T-helper 2 cell treated with Interferon-gamma antibody and Interleukin-4, amounts not matched to agents 5 μg/mL and 100 μg/mL, for 36 hours (primary cell): ENCODE data around the gene SURF2.
"Not testable (repeated sequence)": the region's sequence is repeated elsewhere in the genome, so short reads cannot be mapped to it uniquely, and the experiment has no call there.

Experiments
- DNase-seq: peaks from one replicate; pipeline ENCODE4 v3.0.0; 2021; ENCODE audit warnings: low spot score
- H3K27ac Mint-ChIP-seq: one replicate; pipeline ENCODE4 v1.8.0; 2021; ENCODE audit warnings: mild to moderate bottlenecking, mixed read lengths
- H3K27me3 Mint-ChIP-seq: one replicate; pipeline ENCODE4 v1.8.0; 2021; ENCODE audit warnings: low read depth, mixed read lengths
- H3K36me3 Mint-ChIP-seq: one replicate; pipeline ENCODE4 v1.8.0; 2021; ENCODE audit warnings: low read depth, mixed read lengths
- H3K4me1 Mint-ChIP-seq: one replicate; pipeline ENCODE4 v1.8.0; 2021; ENCODE audit warnings: low read depth, mixed read lengths
- H3K4me3 Mint-ChIP-seq: one replicate; pipeline ENCODE4 v1.8.0; 2022; ENCODE audit warnings: mild to moderate bottlenecking, moderate library complexity, mixed read lengths
- H3K9me3 Mint-ChIP-seq: one replicate; pipeline ENCODE4 v1.8.0; 2021; ENCODE audit warnings: mixed read lengths

The SURF2 gene

GRCh38 chr9:133383438-133383837 is 27.1 kb downstream of the SURF2 start:
- no peaks in the 10 kb centered on the region for H3K27me3 Mint-ChIP-seq
- H3K4me3 Mint-ChIP-seq, result no peak overlapping the region
- H3K4me1 Mint-ChIP-seq, result peaks cover 2% of the 10 kb centered on the region
- DNase-seq, result no peak
- H3K27ac Mint-ChIP-seq, result no peak overlapping the region
- H3K9me3 Mint-ChIP-seq, result no peaks in the 10 kb centered on the region
- no peaks in the 10 kb centered on the region for H3K36me3 Mint-ChIP-seq

DNA sequence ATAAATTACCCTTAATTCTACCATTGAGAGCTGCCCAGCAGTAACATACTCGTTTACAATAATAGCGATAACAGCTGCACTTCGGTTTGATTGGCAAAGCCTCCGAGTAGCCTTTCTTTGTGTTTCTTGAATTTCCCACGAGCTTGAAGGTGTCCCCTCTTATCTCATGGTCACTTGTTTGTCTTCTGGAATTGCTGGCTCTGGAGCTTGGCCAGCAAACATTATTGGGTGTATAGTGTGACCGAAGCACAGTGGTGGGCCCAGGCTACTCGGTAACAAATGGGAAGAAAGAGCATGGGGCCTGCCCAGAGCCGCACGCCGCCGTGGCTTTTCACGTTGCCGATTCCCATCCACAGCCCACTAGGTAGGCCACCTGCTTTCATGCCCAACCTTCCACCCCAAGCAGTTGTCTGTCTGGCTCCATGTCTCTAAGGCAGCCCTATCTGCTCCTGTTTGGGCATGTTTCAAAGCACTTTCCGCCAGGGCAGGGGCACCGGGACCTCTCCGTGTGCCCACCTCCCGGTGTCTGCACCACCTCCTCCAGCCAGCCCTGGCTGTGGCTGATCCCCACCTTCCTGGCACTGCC is 28.5 kb downstream of the SURF2 start:
- no peak overlapping the region for H3K4me3 Mint-ChIP-seq
- no peaks in the 10 kb centered on the region for H3K27me3 Mint-ChIP-seq
- DNase-seq, result no peak
- H3K27ac Mint-ChIP-seq, result no peak overlapping the region
- H3K4me1 Mint-ChIP-seq, result no peaks in the 10 kb centered on the region
- no peaks in the 10 kb centered on the region for H3K36me3 Mint-ChIP-seq
- no peaks in the 10 kb centered on the region for H3K9me3 Mint-ChIP-seq

DNA sequence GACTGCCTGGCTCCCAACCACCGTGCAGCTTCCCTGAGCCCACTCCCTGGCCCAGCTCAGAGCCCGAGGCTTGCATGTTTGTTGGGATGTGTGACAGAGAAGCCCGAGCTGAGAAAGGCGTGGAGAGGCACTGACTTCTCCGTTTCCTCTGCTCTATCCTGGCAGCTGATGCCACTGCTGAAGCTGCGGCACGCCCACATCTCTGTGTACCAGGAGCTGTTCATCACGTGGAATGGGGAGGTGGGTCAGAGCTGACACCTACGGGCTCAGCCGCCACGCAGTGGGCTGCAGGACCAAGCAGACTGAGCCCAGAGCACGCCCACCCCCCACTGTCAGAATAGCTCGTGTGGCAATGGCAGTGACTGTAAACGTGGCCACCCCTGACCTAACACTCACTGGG is 29.1 kb downstream of the SURF2 start:
- DNase-seq, result no peak
- Mint-ChIP-seq H3K4me3 (no peak overlapping the region), H3K4me1 (no peaks in the 10 kb centered on the region), H3K36me3 (no peaks in the 10 kb centered on the region), H3K27me3 (no peaks in the 10 kb centered on the region), H3K9me3 (no peaks in the 10 kb centered on the region), H3K27ac (no peak overlapping the region)

- Mint-ChIP-seq H3K4me3 (no peak overlapping the region), H3K9me3 (no peaks in the 10 kb centered on the region), H3K4me1 (no peaks in the 10 kb centered on the region), H3K27ac (no peak overlapping the region), H3K36me3 (no peaks in the 10 kb centered on the region), H3K27me3 (no peaks in the 10 kb centered on the region)
- DNase-seq, result no peak
Observed at GRCh38 chr9:133386338-133386737, 30.0 kb downstream of the SURF2 start.

DNA sequence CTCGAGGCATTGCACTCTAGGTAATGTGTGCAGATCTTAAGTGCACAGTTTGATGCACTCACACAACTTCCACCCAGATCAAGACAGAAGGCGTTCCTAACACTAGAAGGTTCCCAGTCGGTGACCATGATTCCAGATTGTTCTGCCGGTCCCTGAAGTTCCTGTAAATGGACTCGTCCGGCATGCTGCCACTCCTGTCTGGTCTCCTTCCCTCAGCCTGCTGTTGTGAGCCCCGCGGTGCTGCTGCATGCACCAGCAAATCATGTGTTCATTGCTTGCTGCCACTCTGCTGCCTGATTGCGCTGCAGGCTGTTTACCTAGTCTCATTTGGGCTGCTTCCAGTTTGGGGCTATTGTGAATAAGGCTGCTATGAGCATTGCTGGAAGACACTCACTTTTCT is 31.3 kb downstream of the SURF2 start:
- Mint-ChIP-seq H3K27me3 (no peaks in the 10 kb centered on the region), H3K27ac (no peak overlapping the region), H3K36me3 (no peaks in the 10 kb centered on the region), H3K4me3 (no peak overlapping the region), H3K4me1 (no peaks in the 10 kb centered on the region), H3K9me3 (no peaks in the 10 kb centered on the region)
- DNase-seq, result no peak

GRCh38 chr9:133389025-133389557 is 32.7 kb downstream of the SURF2 start:
- H3K36me3 Mint-ChIP-seq, result no peaks in the 10 kb centered on the region
- H3K4me3 Mint-ChIP-seq, result no peak overlapping the region
- H3K9me3 Mint-ChIP-seq, result no peaks in the 10 kb centered on the region
- no peaks in the 10 kb centered on the region for H3K4me1 Mint-ChIP-seq
- no peak overlapping the region for H3K27ac Mint-ChIP-seq
- no peaks in the 10 kb centered on the region for H3K27me3 Mint-ChIP-seq
- DNase-seq, result no peak

DNA sequence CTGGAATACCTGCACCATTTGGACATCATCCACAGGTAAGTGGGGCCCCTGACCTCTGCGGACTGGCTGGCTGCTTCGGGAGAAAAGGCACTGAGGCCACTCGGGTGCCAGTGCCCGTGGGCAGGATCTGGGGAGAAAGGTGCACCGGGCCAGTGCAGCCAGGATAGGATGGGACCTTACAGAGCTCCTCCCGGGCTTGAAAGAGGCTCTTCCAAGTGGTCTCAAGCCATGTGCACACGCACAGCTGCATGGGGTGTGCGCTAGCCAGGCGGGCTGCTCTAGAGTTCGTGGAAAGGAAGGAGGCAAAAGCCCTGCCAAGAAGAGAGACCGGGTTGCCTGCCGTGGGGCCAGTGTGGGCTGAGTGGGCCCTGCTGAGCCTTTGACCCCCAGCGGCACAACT is 33.2 kb downstream of the SURF2 start:
- H3K4me1 Mint-ChIP-seq, result no peaks in the 10 kb centered on the region
- H3K4me3 Mint-ChIP-seq, result no peak overlapping the region
- H3K9me3 Mint-ChIP-seq, result no peaks in the 10 kb centered on the region
- H3K36me3 Mint-ChIP-seq, result no peaks in the 10 kb centered on the region
- no peak for DNase-seq
- H3K27ac Mint-ChIP-seq, result no peak overlapping the region
- H3K27me3 Mint-ChIP-seq, result no peaks in the 10 kb centered on the region

DNA sequence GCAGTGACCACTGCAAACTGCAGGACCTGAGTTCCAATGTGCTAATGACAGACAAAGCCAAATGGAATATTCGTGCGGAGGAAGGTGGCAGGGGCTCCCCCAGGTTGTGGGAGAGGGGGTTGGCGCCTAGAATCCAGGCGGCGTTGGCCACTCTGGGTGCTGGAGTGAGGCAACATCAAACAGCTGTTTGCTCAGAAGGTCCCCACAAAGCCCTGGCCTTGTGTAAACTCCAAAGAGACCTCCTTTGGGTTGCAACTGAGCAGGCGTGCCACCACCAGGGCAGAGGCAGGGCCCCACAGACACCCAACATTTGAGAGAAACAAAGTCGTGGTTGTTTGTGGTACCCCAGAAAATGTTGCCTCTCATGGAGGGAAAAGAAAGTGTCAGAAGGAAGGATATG is 34.4 kb downstream of the SURF2 start:
- no peaks in the 10 kb centered on the region for H3K36me3 Mint-ChIP-seq
- no peaks in the 10 kb centered on the region for H3K9me3 Mint-ChIP-seq
- no peak overlapping the region for H3K4me3 Mint-ChIP-seq
- no peak overlapping the region for H3K27ac Mint-ChIP-seq
- no peaks in the 10 kb centered on the region for H3K4me1 Mint-ChIP-seq
- DNase-seq, result no peak
- H3K27me3 Mint-ChIP-seq, result no peaks in the 10 kb centered on the region

DNA sequence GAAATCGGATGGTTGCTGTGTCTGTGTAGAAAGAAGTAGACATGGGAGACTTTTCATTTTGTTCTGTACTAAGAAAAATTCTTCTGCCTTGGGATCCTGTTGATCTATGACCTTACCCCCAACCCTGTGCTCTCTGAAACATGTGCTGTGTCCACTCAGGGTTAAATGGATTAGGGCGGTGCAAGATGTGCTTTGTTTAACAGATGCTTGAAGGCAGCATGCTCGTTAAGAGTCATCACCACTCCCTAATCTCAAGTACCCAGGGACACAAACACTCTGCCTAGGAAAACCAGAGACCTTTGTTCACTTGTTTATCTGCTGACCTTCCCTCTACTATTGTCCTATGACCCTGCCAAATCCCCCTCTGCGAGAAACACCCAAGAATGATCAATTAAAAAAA is 35.1 kb downstream of the SURF2 start:
- not testable (repeated sequence) for H3K9me3 Mint-ChIP-seq, DNase-seq, H3K4me3 Mint-ChIP-seq, H3K27ac Mint-ChIP-seq, H3K27me3 Mint-ChIP-seq, H3K36me3 Mint-ChIP-seq, H3K4me1 Mint-ChIP-seq

DNA sequence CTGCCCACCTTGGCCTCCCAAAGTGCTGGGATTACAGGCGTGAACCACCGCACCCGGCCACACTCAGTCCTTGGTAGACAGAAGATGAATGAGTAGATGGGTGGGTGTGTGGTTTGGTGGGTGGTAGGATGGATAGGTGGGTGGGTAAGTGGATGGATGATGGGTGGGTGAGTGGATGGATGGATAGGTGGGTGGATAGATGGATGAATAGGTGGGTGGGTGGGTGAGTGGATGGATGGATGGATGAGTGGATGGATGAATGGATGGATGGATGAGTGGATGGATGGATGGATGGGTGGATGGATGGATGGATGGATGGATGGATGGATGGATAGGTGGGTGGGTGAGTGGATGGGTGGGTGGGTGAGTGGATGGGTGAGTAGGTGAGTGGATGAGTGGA is 36.0 kb downstream of the SURF2 start:
- not testable (repeated sequence) for H3K36me3 Mint-ChIP-seq, H3K27ac Mint-ChIP-seq, H3K27me3 Mint-ChIP-seq, H3K4me3 Mint-ChIP-seq, DNase-seq, H3K9me3 Mint-ChIP-seq, H3K4me1 Mint-ChIP-seq

- no peaks in the 10 kb centered on the region for H3K27me3 Mint-ChIP-seq
- H3K27ac Mint-ChIP-seq, result no peak overlapping the region
- H3K4me1 Mint-ChIP-seq, result no peaks in the 10 kb centered on the region
- no peak for DNase-seq
- H3K4me3 Mint-ChIP-seq, result no peak overlapping the region
- no peaks in the 10 kb centered on the region for H3K36me3 Mint-ChIP-seq
- H3K9me3 Mint-ChIP-seq, result no peaks in the 10 kb centered on the region
Observed at GRCh38 chr9:133393399-133393798, 37.0 kb downstream of the SURF2 start.

DNA sequence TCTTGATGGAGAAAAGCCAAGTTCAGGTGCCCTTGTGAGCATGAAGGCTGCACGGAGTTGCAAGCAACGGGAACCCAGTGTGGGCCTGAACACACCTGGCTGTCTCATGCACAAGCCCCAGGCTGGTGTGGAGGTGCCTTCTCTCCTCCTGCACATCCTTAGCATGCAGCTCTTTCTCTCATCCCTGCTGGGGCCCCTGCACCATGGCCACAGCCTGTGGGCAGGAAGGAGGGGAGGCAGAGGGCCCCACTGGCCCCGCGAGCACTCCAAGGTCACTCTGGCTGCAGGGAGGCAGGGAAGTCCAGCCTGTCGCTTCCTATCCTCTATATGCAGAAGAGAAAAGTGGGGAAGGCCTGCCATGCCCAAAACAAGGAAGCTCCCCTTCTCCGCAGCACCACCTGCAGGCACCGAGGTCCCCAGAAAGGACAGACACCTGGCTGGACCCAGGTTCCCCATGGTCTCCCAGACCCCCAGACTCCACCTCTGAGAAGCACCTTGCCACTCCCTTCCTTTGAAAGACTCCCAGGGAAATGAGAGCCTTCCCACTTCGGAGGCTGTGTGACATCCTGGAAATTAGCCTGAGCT is 38.4 kb downstream of the SURF2 start:
- no peak overlapping the region for H3K4me3 Mint-ChIP-seq
- H3K36me3 Mint-ChIP-seq, result no peaks in the 10 kb centered on the region
- H3K27ac Mint-ChIP-seq, result no peak overlapping the region
- no peak for DNase-seq
- H3K27me3 Mint-ChIP-seq, result no peaks in the 10 kb centered on the region
- no peaks in the 10 kb centered on the region for H3K9me3 Mint-ChIP-seq
- no peaks in the 10 kb centered on the region for H3K4me1 Mint-ChIP-seq

GRCh38 chr9:133396952-133397351 is 40.6 kb downstream of the SURF2 start:
- Mint-ChIP-seq H3K36me3 (no peaks in the 10 kb centered on the region), H3K9me3 (no peaks in the 10 kb centered on the region), H3K27ac (no peak overlapping the region), H3K4me3 (no peak overlapping the region), H3K4me1 (no peaks in the 10 kb centered on the region), H3K27me3 (no peaks in the 10 kb centered on the region)
- no peak for DNase-seq

DNA sequence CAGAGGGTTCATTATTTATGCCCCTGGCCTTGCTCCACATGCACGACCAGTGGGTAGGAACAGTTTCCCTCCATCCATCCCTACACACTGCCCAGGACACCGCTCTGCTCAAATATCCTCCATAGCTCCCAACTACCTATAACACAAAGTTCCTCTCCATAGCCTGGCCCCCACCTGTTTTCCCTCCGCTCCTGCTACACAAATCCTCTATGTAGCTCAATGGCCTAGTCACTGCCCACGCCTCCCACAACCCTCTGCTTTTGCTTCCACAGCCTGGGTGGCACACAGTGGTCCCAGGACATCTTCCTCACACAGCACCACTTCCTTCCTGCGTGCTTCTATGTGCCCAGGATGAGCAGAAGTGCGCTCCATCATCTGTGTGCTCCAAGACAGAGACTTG is 41.0 kb downstream of the SURF2 start:
- no peak overlapping the region for H3K27ac Mint-ChIP-seq
- no peaks in the 10 kb centered on the region for H3K9me3 Mint-ChIP-seq
- no peaks in the 10 kb centered on the region for H3K36me3 Mint-ChIP-seq
- DNase-seq, result no peak
- no peaks in the 10 kb centered on the region for H3K4me1 Mint-ChIP-seq
- H3K27me3 Mint-ChIP-seq, result no peaks in the 10 kb centered on the region
- H3K4me3 Mint-ChIP-seq, result no peak overlapping the region

DNA sequence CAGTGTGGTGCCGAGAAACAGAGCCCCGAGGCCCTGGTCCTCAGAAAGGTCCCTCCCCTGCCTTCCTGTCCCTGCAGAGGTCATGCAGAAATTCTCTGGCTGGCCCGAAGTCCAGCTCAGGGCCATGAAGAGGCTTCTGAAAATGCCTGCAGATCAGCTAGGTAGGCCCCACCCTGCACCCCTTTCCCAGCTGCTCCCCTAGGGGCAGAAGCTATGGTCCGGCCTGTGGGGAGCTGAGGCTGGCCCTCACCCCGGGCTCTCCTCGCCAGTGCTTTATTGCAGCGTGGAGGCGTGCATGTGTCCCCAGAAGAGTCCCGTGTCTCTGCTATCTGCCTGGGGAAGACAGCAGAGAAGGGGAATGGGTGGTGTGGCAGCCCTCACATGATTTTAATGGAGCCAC is 41.5 kb downstream of the SURF2 start:
- Mint-ChIP-seq H3K4me3 (no peak overlapping the region), H3K9me3 (no peaks in the 10 kb centered on the region), H3K27ac (no peak overlapping the region), H3K27me3 (no peaks in the 10 kb centered on the region), H3K4me1 (no peaks in the 10 kb centered on the region), H3K36me3 (no peaks in the 10 kb centered on the region)
- DNase-seq, result no peak
